ENCODE results near the gene CBX8. TPM values are rescaled to one million over a fixed set of nuclear protein-coding genes. Genes with fewer than 3 reads are reported as not detected.

CBX8 gene
- total and polyA plus RNA-seq, 2 of the 13 experiments (the other 11 are each of a cell fraction or from before 2014, with no cell fraction given), result 0.34 to 12.6 TPM

DNA sequence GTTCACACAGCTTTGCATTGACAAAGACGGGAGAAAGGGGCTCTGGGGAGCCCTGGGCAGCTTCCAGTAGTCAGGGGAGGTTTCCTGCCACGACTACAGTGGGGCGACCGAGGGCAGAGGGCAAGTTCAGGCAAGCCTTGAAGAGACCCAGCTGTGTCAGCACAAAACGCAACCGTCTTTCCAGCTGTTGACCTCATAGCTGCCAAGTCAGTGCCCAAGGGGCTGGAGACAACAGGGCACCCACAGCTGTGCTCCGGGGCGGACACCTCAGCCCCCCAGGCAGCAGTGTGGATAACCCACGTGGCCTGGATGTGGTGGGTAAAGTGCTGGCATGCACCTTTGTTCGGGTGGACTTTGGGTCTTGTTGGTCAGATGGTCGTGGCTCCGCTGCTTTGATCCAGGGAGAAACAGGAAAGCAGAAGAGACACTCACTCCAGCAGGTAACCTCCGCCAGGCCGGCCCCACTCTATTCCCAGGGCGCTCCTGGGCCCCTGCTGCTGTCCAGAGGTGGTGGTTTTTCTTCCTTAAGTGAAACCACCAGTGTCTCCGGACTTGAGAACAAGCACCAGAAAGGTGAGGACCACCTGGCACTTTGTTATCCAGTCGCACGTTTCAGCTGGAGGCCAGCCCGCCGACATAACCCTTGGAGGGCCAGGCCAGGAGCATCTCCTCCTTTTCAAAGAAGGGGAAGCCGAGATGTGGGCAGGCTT lies 36.5 kb downstream of the CBX8 start (continued):
- TF ChIP-seq TSC22D2 (CRISPR knock-in tag; IDR thresholded peaks at IDR 0.05; ENCODE audit: borderline replicate concordance), result no peak
- peak; percentile 78 for TF ChIP-seq ZNF574 (CRISPR knock-in tag; IDR thresholded peaks at IDR 0.05)
- TF ChIP-seq ZNF644 (CRISPR knock-in tag; IDR thresholded peaks at IDR 0.05; ENCODE audit: low read depth), result no peak; the same call in 1 of the 2 replicates
- TF ChIP-seq MIXL1 (CRISPR knock-in tag; IDR thresholded peaks at IDR 0.05), result peak; percentile 74; the same call in 1 of the 2 replicates
- TF ChIP-seq ZNF512B (CRISPR knock-in tag; IDR thresholded peaks at IDR 0.05; ENCODE audit: borderline replicate concordance), result peak; percentile 96
- TF ChIP-seq MAFG (CRISPR knock-in tag; IDR thresholded peaks at IDR 0.05), result peak; percentile 84
- peak; percentile 70 for TF ChIP-seq NR2C2 (CRISPR knock-in tag; IDR thresholded peaks at IDR 0.05; ENCODE audit: borderline replicate concordance)
- peak; percentile 94 for TF ChIP-seq RXRA (CRISPR knock-in tag; IDR thresholded peaks at IDR 0.05)
- TF ChIP-seq, protein P1, sequence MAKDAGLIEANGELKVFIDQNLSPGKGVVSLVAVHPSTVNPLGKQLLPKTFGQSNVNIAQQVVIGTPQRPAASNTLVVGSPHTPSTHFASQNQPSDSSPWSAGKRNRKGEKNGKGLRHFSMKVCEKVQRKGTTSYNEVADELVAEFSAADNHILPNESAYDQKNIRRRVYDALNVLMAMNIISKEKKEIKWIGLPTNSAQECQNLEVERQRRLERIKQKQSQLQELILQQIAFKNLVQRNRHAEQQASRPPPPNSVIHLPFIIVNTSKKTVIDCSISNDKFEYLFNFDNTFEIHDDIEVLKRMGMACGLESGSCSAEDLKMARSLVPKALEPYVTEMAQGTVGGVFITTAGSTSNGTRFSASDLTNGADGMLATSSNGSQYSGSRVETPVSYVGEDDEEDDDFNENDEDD (CRISPR knock-in tag; IDR thresholded peaks at IDR 0.05; ENCODE audit: borderline replicate concordance), result peak; percentile 91; the same call in 1 of the 2 replicates
- TF ChIP-seq XBP1 (CRISPR knock-in tag; IDR thresholded peaks at IDR 0.05), result no peak
- TF ChIP-seq, protein P2, sequence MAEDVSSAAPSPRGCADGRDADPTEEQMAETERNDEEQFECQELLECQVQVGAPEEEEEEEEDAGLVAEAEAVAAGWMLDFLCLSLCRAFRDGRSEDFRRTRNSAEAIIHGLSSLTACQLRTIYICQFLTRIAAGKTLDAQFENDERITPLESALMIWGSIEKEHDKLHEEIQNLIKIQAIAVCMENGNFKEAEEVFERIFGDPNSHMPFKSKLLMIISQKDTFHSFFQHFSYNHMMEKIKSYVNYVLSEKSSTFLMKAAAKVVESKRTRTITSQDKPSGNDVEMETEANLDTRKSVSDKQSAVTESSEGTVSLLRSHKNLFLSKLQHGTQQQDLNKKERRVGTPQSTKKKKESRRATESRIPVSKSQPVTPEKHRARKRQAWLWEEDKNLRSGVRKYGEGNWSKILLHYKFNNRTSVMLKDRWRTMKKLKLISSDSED (CRISPR knock-in tag; IDR thresholded peaks at IDR 0.05), result no peak
- no peak for TF ChIP-seq SMARCE1 (IDR thresholded peaks at IDR 0.05; ENCODE audit: borderline replicate concordance)
- no peak for TF ChIP-seq NFE2L2 (IDR thresholded peaks at IDR 0.05; ENCODE audit: low read length)
- TF ChIP-seq NCOA1 (CRISPR knock-in tag; IDR thresholded peaks at IDR 0.05), result no peak
- TF ChIP-seq ZNF878 (CRISPR knock-in tag; IDR thresholded peaks at IDR 0.05), result 0 out of 2 replicates have a peak, but pooled peaks have one; percentile 42
- peak; percentile 62; the same call in 1 of the 2 replicates for TF ChIP-seq ZNF775 (CRISPR knock-in tag; IDR thresholded peaks at IDR 0.05; ENCODE audit: borderline replicate concordance)
- TF ChIP-seq, protein P3, sequence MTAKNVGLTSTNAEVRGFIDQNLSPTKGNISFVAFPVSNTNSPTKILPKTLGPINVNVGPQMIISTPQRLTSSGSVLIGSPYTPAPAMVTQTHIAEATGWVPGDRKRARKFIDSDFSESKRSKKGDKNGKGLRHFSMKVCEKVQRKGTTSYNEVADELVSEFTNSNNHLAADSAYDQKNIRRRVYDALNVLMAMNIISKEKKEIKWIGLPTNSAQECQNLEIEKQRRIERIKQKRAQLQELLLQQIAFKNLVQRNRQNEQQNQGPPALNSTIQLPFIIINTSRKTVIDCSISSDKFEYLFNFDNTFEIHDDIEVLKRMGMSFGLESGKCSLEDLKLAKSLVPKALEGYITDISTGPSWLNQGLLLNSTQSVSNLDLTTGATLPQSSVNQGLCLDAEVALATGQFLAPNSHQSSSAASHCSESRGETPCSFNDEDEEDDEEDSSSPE (CRISPR knock-in tag; IDR thresholded peaks at IDR 0.05), result peak; percentile 80
- no peak for TF ChIP-seq SUZ12 (IDR thresholded peaks at IDR 0.05; ENCODE audit: low read depth, low read length)
- TF ChIP-seq ARNT (IDR thresholded peaks at IDR 0.05), result no peak
- TF ChIP-seq TRIM22 (IDR thresholded peaks at IDR 0.05), result no peak

All from HepG2 (cell line).